Measurements from ENCODE around the gene SERPIND1. TPM values are rescaled to one million over a fixed set of nuclear protein-coding genes. Genes with fewer than 3 reads are reported as not detected.
"Not testable (repeated sequence)": the region's sequence is repeated elsewhere in the genome, so short reads cannot be mapped to it uniquely, and the experiment has no call there.

The SERPIND1 gene
- polyA plus RNA-seq, 10 donors = 0.07 to 0.55 (median 0.16) TPM; not detected in 7

GRCh38 chr22:20746431-20747189 lies 27.3 kb upstream of the SERPIND1 start:
- no peak for DNase-seq

DNA sequence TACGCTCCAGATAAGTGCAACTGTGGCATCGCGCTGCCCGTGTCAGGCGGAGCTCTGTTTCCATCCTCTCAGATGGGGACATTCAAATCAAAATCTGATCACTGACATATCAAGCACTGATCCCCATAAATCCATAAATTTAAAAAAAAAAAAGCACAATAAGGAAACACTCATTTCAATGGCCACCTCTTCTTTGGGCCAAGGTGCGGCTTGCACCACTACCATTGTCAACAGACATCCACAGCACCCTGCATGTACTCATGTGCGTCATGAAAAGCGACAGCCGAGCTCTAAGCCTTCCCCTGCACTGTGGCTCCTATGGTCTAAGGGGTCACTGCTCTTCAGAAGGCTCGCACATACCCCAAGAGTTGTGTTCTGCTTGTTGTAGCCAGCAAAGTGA lies 26.7 kb upstream of the SERPIND1 start:
- DNase-seq = no peak

- no peak for DNase-seq
Observed at GRCh38 chr22:20748082-20748481, 25.8 kb upstream of the SERPIND1 start.

GRCh38 chr22:20748731-20749428 lies 25.0 kb upstream of the SERPIND1 start:
- no peak for DNase-seq

- DNase-seq = no peak
Observed at GRCh38 chr22:20749453-20749852, 24.5 kb upstream of the SERPIND1 start.

- peak; percentile 57 to 58 (median 57) for DNase-seq
Observed at GRCh38 chr22:20750461-20751184, 23.3 kb upstream of the SERPIND1 start.

DNA sequence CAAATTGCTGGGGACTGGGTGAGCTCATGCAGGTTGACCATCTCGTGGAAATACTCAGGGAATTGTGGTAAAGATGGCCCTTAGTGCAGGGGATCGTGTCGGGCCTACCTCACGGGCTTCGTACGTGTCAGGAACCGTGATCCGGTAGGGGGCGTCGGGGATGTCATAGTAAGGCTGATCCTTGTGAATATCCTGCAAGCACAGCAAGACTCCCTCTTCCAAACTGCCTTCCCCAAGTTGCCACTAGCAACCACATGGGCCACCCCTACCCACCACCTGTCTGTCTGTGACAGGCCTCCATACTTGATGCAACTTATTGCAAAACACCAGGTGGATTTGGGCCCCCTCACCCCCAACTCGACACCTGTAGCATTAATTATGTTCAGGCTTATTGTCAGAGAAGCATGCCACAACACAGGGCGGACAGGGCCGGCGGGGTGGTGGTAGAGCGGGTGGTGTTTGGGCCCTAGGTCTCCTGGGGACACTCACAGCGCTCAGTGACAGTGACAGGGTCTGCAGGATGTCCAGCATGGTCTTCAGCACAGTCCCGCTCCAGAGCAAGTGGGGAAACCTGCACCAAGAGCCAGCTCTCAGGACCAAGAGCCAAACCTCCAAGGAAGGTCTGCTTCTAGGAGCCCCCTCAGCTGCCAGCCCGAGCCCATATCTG lies 22.6 kb upstream of the SERPIND1 start:
- no peak for DNase-seq

DNA sequence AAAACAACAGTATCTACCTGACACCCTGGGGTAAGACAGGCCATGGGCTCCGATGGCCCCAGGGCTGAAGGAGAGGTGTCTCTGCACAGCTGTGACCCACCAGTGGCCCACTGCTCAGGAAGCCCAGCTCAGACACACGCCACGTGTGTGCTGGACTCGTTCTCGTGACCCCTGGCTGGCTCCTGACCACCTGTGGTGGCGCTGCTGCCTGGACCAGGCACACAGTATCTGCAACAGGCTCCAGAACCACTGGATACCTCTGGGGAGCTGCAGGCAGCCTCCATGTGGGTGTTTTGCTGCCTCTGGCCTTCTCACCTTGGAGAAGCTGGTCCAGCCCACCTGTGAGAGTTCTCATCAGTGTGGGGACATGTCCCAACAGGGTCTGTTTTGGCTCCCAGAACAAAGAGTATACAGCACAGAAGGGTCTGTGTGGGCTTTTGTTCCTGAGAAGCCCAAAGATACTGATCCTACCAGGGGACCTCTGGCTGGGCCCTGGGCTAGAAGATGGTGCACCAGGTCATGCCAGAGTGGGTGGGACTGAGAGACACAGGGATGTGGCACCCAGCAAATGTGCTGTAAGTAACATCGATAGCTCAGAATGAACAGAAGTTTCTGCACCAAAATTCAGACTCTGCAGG lies 21.7 kb upstream of the SERPIND1 start:
- DNase-seq = no peak

GRCh38 chr22:20752873-20753272 lies 21.0 kb upstream of the SERPIND1 start:
- DNase-seq = no peak

GRCh38 chr22:20756846-20757245 lies 17.1 kb upstream of the SERPIND1 start:
- DNase-seq = no peak

DNA sequence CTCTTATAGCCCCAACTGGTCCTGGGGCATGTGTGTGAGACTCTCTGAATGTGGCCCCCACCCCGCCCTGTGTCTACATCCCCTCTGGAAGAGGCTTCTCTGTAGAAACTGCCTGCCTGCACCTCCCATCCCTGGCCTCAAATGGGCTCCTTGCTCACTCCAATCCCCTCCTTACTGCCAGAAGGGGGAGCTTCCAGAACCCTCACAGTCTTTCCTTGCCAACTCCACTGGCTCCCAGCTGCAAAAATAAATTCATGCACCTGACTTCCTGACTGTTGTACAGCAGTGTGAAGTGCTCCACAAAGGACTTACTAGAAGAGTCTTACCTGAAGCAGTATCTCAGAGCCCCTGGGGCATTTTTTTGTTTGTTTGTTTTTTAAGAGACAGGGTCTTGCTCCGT lies 15.2 kb upstream of the SERPIND1 start:
- DNase-seq = no peak

DNA sequence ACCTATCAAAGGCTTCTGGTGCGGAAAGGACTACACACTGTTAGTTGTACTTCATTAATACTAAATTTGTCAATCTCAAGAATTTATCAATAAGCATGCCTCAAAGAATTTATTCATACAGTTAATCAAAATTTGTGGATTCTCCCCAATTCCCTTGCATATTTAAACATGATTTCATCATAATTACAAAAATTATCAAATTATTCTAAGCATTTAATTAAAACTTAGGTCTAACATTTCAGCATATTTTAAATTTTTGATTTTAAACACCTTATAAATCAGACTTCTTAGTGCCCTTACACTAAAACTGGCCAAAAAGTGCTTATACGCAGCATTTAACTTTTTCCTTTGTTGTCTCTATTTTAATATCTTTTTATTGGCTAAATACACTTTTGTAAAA lies 13.8 kb upstream of the SERPIND1 start:
- DNase-seq = no peak

GRCh38 chr22:20761536-20761935 lies 12.4 kb upstream of the SERPIND1 start:
- DNase-seq = no peak

DNA sequence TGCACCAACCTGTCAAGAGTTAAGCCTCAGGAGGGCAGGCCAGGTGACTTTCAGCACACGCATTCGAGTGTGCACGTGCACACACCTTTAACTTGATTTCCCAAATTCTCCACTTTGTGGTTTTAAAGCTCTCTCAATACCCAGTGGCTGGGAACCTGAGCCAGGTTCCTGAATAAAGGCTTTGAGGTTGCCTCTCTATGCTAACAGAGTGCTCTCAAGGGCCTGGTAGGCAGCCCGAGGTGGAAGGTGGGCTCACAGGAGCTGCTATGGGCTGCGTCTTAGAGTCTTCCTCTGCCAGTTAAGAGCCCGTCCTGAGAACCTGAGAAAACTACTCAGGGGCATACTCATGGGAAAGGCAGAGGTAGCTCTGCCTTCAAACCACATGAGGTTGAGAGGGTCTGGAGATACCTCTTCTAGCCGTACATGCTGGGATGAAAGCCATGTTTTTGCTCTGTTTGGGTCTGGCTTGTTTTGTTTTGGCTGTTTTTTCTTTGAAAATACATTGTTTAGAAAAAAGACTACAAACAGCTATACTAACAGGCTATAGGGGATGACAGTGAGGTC lies 11.6 kb upstream of the SERPIND1 start:
- DNase-seq = no peak

GRCh38 chr22:20763630-20764470 lies 10.1 kb upstream of the SERPIND1 start:
- DNase-seq = peak in 2 of 3 donors; percentile 38 to 79

DNA sequence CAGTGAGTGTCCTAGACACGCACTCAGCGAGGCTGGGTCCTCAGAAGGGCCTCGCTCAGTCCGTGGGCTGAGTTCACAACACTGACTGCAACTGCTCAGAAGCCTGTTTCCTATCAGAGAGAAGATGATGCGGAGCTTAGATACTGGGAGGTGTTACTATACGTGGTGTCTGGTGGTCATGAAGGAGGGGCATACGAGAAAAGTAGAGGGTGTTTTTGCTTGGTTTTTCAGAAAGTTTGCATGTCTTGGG lies 9.5 kb upstream of the SERPIND1 start:
- no peak for DNase-seq

- no peak for DNase-seq
Observed at GRCh38 chr22:20764729-20765128, 9.2 kb upstream of the SERPIND1 start.

DNA sequence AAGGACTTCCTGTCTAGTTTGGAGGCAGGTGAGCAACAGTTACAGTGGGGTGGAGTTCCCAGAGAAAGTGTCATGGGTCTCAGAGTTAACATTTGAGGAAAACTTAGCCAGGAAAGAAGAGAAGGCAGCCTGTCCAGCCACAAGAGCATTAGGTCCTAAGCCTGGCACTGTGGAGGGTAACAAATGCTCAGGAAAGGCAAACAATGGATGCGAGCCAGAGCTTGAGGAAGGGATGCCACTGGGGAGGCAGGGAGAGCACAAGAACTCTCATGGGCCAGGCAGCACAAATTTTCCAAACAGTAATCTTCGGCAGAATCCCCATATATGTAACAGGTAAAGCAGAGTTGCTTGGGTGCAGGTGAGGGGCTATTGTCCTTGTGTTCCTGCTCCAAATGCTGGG lies 8.0 kb upstream of the SERPIND1 start:
- DNase-seq = no peak

DNA sequence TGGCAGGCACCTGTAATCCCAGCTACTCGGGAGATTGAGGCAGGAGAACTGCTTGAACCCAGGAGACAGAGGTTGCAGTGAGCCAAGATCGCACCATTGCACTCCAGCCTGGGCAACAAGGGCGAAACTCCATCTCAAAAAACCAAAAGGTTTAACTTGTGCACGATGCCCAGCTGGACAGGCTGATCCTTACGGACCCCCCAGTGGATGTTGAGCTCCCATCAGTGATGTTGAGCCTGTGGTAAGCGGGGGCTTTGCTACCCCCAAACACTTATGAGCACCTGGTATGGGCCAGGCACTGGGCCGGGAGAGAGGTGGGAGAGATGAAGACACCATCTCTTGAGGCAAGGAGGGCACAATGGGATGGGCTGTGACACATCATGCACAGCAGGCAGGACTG lies 7.4 kb upstream of the SERPIND1 start:
- DNase-seq = no peak

DNA sequence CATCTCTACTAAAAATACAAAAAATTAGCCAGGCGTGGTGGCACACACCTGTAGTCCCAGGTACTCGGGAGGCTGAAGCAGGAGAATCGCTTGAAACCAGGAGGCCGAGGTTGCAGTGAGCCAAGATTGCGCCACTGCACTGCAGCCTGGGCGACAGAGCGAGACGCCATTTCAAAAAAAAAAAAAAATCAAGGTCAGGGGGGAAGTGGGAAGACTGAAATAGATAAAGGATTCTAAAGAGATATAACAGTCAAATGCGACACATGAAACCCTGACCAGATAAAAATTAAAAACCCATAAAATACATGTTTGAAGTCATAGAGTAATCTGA lies 4.5 kb upstream of the SERPIND1 start:
- not testable (repeated sequence) for DNase-seq
